ELF-1 (cell line): ENCODE results near the gene LYRM4.

ENCODE experiments used
- DNase-seq: peaks from one replicate; pipeline ENCODE4 v3.0.0-alpha.2; 2016; ENCODE audit warnings: low read depth, low spot score

LYRM4 gene

GRCh38 chr6:5260661-5261544 lies at the start of gene LYRM4, which contains the start of gene FARS2:
LYRM4 (minus strand) TSS chr6:5260950; CDS start chr6:5260733, 217 bp downstream.
FARS2 (plus strand) TSS chr6:5261513.
- peak; percentile 96 for DNase-seq

DNA sequence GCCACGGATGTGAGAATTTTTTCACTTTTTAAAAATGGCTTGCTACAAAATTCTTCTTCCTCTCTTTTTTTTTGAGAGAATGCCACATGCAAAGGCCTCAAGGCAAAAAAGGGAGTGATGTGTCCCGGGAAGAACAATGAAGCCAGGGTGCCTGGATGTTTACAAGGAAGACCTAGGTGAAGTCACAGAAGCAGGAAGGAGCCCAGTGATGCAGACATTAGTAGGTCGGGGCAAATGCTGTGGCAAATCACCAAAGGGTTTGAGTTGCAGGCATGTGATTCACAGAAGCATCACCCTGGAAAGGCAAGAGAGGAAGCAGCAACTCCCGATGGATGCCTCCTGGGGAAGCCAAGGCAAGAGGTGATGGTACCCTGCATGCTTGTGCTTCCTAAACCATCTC lies 47.3 kb upstream of the LYRM4 start:
- peak; percentile 34 for DNase-seq

- no peak for DNase-seq
Observed at GRCh38 chr6:5307058-5307457, 46.3 kb upstream of the LYRM4 start.

DNA sequence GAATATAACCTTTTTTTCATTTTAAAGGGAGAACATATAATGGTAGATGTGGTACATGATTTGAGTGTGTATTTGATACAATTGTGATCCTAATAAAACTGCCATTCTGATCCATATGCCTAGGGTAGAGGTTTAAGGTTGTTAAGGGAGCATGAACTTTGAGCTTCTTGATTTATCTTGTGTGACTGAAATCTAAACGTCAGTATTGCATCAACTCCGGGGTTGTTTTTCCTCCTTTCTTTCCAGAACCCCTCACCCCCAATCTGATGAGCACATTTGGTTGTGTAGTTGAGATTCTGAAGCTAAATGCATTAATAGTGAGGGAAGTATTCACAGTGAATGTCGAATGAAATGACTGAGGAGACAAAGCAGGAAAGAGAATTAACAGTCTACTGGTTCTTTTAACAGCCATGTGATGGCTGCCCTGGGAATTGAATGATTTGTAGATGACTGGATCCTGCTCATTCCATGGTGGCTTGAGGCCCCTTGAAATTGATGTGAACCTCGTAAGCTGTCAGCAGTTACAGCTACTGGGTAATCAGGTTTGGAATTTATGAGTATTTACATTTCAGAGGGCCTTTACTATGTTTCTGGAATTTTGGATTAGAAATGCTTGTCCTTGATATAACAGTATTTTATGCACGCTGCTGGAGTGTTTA lies 45.3 kb upstream of the LYRM4 start:
- DNase-seq = no peak

GRCh38 chr6:5303682-5304081 lies 42.9 kb upstream of the LYRM4 start:
- no peak for DNase-seq

GRCh38 chr6:5302995-5303622 lies 42.4 kb upstream of the LYRM4 start:
- DNase-seq = peak; percentile 71

DNA sequence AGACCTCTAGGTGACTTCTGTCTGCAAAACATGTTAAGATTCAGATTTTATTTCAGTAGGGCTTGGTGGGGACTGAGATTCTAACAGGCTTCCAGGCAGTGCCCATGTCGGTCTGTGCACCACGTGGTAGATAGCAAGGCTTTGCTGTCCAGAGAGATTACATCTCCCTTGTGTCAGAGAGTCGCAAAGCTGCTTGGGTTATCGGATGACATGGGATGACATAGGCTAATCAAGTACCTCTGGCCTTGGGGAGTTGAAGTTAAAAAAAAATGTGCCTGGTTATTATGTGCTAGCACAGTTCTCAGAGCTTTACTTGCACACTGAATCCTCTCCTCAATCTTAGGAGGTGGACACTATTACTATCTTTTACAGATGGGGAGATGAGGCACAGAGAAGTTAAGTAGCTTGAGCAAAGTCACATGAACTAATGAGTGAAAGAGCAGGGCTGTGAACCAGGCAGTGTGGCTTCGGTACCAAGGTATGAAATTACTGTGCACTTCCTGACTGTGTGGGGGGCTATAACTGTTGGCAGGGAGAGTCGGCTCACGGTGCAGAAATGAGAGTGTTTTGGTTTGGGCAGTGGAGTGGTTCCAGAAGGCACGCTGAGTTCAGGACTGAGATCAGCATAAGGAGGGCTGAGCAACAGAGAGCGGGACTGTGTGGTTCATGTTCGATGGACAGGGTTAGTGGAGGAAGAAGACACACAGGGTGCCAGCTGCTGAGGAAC lies 41.6 kb upstream of the LYRM4 start:
- DNase-seq = no peak

GRCh38 chr6:5300206-5300764 lies 39.5 kb upstream of the LYRM4 start:
- DNase-seq = no peak

DNA sequence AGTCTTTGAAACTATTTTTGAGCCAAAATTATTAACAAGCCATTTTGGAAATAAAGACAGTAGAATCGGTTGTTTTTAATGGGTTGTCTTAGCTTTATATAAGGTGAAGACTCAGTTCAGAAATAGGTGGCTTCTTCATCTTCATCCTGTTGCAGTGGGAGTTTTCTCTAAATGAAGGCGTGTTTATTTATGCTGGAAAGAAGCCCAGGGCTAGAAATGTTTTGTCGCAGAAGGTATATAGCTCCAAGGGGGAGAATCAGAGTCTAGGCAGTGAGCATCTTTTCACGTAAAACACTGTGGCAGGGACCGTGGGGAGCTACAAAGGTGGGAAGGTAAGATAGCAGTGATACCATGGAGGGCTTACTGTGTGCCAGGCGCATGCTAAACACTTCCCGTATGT lies 34.9 kb upstream of the LYRM4 start:
- no peak for DNase-seq

DNA sequence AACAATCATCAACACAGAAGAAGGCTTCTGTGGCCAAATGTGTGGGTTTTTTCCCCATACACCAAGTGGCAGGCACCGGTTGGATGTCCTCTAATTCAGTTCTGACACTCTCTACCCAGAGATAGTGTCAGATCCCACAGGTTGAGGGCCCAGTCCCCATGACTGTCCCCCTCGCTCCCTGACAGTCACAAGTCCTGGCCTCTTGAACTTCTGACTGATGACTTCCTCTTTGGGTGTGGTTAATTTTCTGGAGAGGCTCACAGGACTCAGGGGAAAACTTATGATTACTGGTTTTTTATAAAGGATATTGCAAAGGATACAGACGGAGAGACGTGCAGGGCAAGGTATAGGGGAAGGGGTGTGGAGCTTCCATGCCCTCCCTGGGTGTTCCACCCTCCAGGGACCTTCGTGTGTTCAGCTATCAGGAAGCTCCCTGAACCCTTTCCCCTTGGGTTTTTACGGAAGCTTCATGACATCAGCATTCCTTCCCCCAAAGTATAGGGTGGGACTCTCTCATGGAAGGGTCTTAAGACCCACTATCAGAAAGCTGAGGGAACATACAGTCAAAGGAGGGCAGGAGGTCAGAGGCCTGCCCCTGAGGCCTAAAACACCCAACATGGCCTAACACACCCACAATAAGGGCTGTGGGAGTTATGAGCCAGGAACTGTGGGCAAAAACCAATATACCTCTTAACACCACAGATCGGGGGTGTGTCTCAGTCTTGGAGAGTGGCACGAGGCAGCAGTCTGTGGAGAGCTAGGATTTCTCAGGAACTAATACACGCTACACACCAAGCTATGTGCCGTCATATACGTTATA lies 33.9 kb upstream of the LYRM4 start:
- no peak for DNase-seq

- DNase-seq = no peak
Observed at GRCh38 chr6:5293692-5294091, 32.9 kb upstream of the LYRM4 start.

DNA sequence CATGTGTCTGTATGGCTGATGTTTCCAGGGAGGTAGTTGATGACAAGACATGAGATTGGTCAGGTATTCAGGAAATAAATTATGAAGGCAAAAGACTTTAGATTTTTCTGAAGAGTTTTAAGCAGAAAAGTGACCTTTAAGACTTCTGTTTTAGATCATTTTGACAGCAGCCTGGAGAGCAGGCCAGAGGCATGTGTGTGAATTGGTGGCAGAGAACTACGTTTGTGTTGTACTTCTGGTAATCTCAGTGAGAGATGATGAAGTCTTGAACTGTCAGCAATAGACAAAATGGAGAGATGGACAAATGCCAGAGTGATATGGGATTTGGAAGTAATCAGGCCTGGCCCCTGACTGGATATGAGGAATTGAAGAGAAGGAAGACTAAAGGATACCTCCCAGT lies 31.4 kb upstream of the LYRM4 start:
- DNase-seq = no peak

DNA sequence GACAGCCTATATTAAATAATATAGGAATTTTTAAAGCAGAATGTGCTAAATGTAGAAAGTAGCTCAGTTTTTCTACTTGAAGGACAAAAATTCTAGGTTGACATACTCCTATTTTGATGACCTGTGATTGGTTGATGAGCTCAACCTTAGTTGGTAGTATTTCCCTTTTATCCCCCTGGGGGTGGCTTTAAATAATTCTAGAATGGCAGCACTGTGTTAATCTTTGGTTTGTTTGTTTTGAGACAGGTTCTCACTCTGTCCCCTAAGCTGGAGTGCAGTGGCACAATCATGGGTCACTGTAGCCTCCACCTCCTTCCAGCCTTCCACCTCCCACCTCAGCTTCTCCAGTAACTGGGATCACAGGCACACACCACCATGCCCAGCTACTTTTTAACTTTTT lies 29.8 kb upstream of the LYRM4 start:
- no peak for DNase-seq

GRCh38 chr6:5290097-5290496 lies 29.3 kb upstream of the LYRM4 start:
- no peak for DNase-seq

GRCh38 chr6:5287966-5288297 lies 27.2 kb upstream of the LYRM4 start:
- no peak for DNase-seq

DNA sequence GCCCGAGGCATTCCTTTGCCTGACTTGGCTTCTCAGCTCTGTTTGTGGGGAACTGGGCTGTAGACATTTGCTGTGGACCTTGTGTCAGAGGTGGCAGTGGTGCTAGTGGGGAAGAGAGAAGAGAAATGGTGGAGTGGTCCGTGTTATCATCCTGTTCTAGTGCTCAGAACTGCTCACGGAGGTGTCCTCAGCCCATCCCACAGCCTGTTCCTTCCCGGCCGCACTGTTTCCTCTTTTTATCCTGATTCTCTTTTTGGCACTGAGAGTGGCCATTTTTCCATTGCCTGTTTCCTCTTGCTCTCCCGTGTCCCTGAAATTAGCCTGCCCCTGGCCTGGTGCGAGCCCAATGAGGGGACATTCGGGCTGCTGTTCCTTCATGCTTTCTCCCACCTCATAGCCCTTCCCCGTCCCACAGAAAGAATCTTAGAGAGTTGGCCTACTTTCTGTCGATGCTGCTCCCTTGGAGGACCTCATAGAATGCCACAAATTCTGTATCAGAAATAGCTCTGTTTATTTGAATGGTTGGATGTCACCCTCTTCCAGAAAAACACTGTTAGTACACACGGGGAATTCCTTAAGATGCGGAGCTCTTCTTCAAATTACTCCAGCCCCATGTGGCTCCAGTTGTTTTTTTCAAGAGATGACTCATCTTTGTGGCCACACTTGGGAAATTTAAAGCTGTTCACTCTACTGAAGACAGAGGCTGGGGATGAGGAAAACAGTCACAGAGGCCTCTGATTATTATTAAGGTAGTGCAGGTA lies 26.6 kb upstream of the LYRM4 start:
- no peak for DNase-seq

GRCh38 chr6:5286780-5287179 lies 26.0 kb upstream of the LYRM4 start:
- DNase-seq = peak; percentile 21

GRCh38 chr6:5285526-5285925 lies 24.8 kb upstream of the LYRM4 start:
- no peak for DNase-seq

DNA sequence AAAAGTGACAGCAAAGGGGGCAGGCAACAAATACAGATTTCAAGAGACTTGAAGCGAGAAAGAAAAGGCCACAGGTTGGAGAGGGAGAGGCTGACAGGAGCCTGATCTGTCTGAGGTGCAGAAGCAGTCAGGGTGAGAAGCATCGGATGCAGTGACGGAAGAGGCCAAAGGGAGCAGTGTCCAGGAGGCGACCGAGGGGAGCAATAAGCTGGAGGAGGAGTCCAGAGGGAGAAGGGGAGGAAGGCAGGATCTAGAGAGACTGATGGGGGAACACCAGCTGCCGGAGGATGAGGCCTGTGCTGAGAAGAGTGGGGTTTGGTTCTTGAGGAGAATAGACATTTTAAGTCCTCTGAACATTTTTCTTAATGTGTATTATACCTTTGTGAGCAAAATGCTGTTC lies 24.3 kb upstream of the LYRM4 start:
- DNase-seq = no peak

DNA sequence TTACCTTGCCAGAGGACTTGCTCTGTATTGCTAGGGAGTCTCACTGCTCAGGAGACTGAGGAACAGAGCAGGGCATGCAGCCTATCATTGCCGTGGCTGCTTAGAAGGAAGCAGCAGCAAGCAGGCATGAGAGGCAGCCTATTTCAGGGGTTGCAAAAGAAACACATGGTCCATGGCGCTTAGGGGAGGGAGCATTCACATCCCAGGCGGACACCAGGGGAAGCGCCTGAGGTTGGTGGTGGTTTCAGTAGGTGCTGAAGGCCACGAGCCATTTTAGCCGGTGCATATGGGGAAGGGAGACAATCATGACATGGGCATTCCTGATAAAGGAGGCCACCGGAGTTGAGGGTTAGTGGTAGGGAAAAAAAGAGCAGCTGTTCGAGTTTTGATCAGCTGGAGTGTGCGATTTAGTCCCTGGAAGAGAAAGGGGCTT lies 21.5 kb upstream of the LYRM4 start:
- no peak for DNase-seq
